GM13977 (cell line): ENCODE results near the gene DEFB114.
"Not testable (repeated sequence)": the region's sequence is repeated elsewhere in the genome, so short reads cannot be mapped to it uniquely, and the experiment has no call there.

Experiments used
- DNase-seq: peaks from one replicate; pipeline ENCODE4 v3.0.0; 2012; ENCODE audit warnings: low spot score
- CTCF ChIP-seq: IDR thresholded peaks from 2 replicates; pipeline ENCODE4 v1.5.1; 2012; ENCODE audit warnings: mild to moderate bottlenecking, control low read depth; ENCODE audit not compliant: insufficient read depth; ENCODE audit errors: extremely low read depth, missing control alignments
- in situ Hi-C: fragments of 300-500 bp; cut with MboI; formaldehyde crosslinking; loops from one replicate; pipeline ENCODE4 v1.12.0; 2022; ENCODE audit warnings: low sequenced_read_pairs, low pct_unique_long_range_greater_than_20kb, mixed read lengths, inconsistent platforms; ENCODE audit not compliant: unreplicated experiment

DEFB114 gene

GRCh38 chr6:49966334-49966733 lies 2.4 kb upstream of the DEFB114 start:
- TF ChIP-seq CTCF: no peak
- DNase-seq: no peak
- in situ Hi-C loops: no loop called here

- no peak for TF ChIP-seq CTCF
- in situ Hi-C loops: no loop called here
- no peak for DNase-seq
Measured at GRCh38 chr6:49958180-49958579, 5.8 kb downstream of the DEFB114 start.

GRCh38 chr6:49955847-49956246 lies 8.1 kb downstream of the DEFB114 start:
- in situ Hi-C loops: no loop called here
- TF ChIP-seq CTCF: no peak
- no peak for DNase-seq

GRCh38 chr6:49951926-49952325 lies 12.0 kb downstream of the DEFB114 start:
- no peak for TF ChIP-seq CTCF
- DNase-seq: no peak
- in situ Hi-C loops: no loop called here

GRCh38 chr6:49950415-49950751 lies 13.6 kb downstream of the DEFB114 start:
- in situ Hi-C loops: no loop called here
- no peak for TF ChIP-seq CTCF
- DNase-seq: no peak

GRCh38 chr6:49949062-49949461 lies 14.9 kb downstream of the DEFB114 start:
- in situ Hi-C loops: no loop called here
- no peak for TF ChIP-seq CTCF
- no peak for DNase-seq

- in situ Hi-C loops: no loop called here
- no peak for DNase-seq
- no peak for TF ChIP-seq CTCF
Measured at GRCh38 chr6:49946835-49947234, 17.1 kb downstream of the DEFB114 start.

- DNase-seq, in situ Hi-C loops: not testable (repeated sequence)
Measured at GRCh38 chr6:49944068-49944467, 19.9 kb downstream of the DEFB114 start.
